OCI-LY7 (cell line): ENCODE data around the gene GRPR.

Source experiments
- CTCF ChIP-seq: fragments of 200-600 bp; sonication (generic); conservative IDR thresholded peaks from 2 replicates; pipeline ENCODE4 v1.5.1; 2014; ENCODE audit warnings: mild to moderate bottlenecking, antibody characterized with exemption, low read length, moderate library complexity, mixed read lengths
- EZH2phosphoT487 ChIP-seq: fragments of 200-600 bp; sonication (generic); IDR thresholded peaks from 2 replicates; pipeline ENCODE4 v1.6.1; 2018; ENCODE audit warnings: low read depth, borderline replicate concordance, mild to moderate bottlenecking, mixed run types, antibody characterized with exemption, low read length, moderate library complexity, mixed read lengths

- TF ChIP-seq CTCF (no peak), EZH2phosphoT487 (no peak)
These were observed 25.5 kb downstream of the GRPR start for GRCh38 chrX:16148896-16149295.
